Measurements from ENCODE around the gene PKD2. TPM values are rescaled to one million over a fixed set of nuclear protein-coding genes. Genes with fewer than 3 reads are reported as not detected.

Gene PKD2
- total and polyA plus RNA-seq, 12 donors, result 19.2 to 74.1 (median 38.9) TPM

GRCh38 chr4:88062311-88062710, 54.9 kb downstream of the PKD2 start:
- no peak overlapping the region for H3K27ac ChIP-seq
- no peaks in the 10 kb centered on the region for H3K27me3 ChIP-seq
- H3K4me3 ChIP-seq, result no peak overlapping the region
- H3K4me1 ChIP-seq (replicated peaks in 1 of 2), result peaks cover 8 to 11% of the 10 kb centered on the region in 2 donors
- peaks cover 0 to 29% of the 10 kb centered on the region in 2 donors for H3K36me3 ChIP-seq (replicated peaks in 1 of 2)
- no peak for DNase-seq
- TF ChIP-seq, protein P1, sequence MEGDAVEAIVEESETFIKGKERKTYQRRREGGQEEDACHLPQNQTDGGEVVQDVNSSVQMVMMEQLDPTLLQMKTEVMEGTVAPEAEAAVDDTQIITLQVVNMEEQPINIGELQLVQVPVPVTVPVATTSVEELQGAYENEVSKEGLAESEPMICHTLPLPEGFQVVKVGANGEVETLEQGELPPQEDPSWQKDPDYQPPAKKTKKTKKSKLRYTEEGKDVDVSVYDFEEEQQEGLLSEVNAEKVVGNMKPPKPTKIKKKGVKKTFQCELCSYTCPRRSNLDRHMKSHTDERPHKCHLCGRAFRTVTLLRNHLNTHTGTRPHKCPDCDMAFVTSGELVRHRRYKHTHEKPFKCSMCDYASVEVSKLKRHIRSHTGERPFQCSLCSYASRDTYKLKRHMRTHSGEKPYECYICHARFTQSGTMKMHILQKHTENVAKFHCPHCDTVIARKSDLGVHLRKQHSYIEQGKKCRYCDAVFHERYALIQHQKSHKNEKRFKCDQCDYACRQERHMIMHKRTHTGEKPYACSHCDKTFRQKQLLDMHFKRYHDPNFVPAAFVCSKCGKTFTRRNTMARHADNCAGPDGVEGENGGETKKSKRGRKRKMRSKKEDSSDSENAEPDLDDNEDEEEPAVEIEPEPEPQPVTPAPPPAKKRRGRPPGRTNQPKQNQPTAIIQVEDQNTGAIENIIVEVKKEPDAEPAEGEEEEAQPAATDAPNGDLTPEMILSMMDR (IDR thresholded peaks at IDR 0.05), result no peak
- TF ChIP-seq POLR2A (IDR thresholded peaks at IDR 0.05), result no peak
- 17 to 28% (median 21%) methylated on average over 1 of the region's 1 CpG for WGBS, 4 donors
- intact Hi-C loops (cut with DNase I), result no loop called here
- no peaks in the 10 kb centered on the region for H3K9me3 ChIP-seq (replicated peaks in 1 of 3)

- Histone ChIP-seq H3K27me3 (no peaks in the 10 kb centered on the region), H3K27ac (no peak overlapping the region), H3K9me3 (replicated peaks in 1 of 3) (no peaks in the 10 kb centered on the region), H3K4me1 (replicated peaks in 1 of 2) (peaks cover 8 to 11% of the 10 kb centered on the region in 2 donors), H3K4me3 (no peak overlapping the region), H3K36me3 (replicated peaks in 1 of 2) (peaks cover 0 to 29% of the 10 kb centered on the region in 2 donors)
- intact Hi-C loops (cut with DNase I), result no loop called here
- no peak for TF ChIP-seq POLR2A (IDR thresholded peaks at IDR 0.05)
- TF ChIP-seq, protein P1 (IDR thresholded peaks at IDR 0.05), result no peak
- no peak for DNase-seq
- WGBS, 4 donors, result 89 to 97% (median 92%) methylated on average over 1 of the region's 1 CpG
Observed at GRCh38 chr4:88062843-88063242, 55.4 kb downstream of the PKD2 start.

DNA sequence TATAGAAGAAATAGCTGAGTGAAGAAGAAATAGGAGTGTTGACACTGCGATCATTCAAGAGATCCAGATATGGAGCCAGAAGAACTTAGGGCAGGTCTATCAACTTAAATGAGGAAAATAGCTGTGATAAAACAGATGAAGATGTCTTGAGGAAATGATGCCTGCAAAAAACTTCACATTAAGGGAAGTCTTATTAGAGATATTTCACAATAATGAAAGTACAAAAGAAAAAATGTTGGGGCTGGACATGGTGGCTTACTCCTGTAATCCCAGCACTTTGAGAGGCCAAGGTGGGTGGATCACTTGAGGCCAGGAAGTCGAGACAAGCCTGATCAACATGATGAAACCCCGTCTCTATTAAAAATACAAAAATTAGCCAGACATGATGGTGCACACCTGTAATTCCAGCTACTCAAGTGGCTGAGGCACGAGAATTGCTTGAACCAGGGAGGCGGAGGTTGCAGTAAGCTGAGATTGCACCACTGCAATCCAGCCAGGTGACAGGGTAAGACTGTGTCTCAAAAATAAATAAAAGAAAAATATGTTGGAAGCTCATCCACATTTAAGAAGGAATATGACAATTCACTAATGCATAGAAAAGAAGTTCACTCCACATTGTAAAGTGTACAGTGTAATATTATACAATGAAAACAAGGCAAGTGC, 56.3 kb downstream of the PKD2 start:
- no peak for DNase-seq
- H3K36me3 ChIP-seq (replicated peaks in 1 of 2), result peaks cover 0 to 33% of the 10 kb centered on the region in 2 donors
- no peak for TF ChIP-seq POLR2A (IDR thresholded peaks at IDR 0.05)
- TF ChIP-seq, protein P1 (IDR thresholded peaks at IDR 0.05), result no peak

GRCh38 chr4:88064410-88064809, 57.0 kb downstream of the PKD2 start:
- Histone ChIP-seq H3K9me3 (replicated peaks in 1 of 3) (peaks cover 0 to 4% (median 0%) of the 10 kb centered on the region in 3 donors), H3K27me3 (no peaks in the 10 kb centered on the region), H3K27ac (no peak overlapping the region), H3K4me1 (replicated peaks in 1 of 2) (peaks cover 8 to 11% of the 10 kb centered on the region in 2 donors), H3K4me3 (no peak overlapping the region), H3K36me3 (replicated peaks in 1 of 2) (peaks cover 0 to 33% of the 10 kb centered on the region in 2 donors)
- TF ChIP-seq POLR2A (IDR thresholded peaks at IDR 0.05), result no peak
- TF ChIP-seq, protein P1 (IDR thresholded peaks at IDR 0.05), result no peak
- 84 to 96% (median 86%) methylated on average over 6 of the region's 6 CpGs for WGBS, 4 donors
- intact Hi-C loops (cut with DNase I), result no loop called here
- DNase-seq, result no peak

More for the DNA sequence above, 56.3 kb downstream of the PKD2 start:
- Histone ChIP-seq H3K27ac (no peak overlapping the region), H3K9me3 (replicated peaks in 1 of 3) (peaks cover 0 to under 1% (median 0%) of the 10 kb centered on the region in 3 donors), H3K4me1 (replicated peaks in 1 of 2) (peaks cover 8 to 11% of the 10 kb centered on the region in 2 donors), H3K27me3 (no peaks in the 10 kb centered on the region), H3K4me3 (no peak overlapping the region)
- intact Hi-C loops (cut with DNase I), result no loop called here
- WGBS, 4 donors, result 87 to 94% (median 89%) methylated on average over 5 of the region's 5 CpGs

Data from adrenal gland (tissue), 12 donors.